ENCODE results near the gene SAMD7. TPM values are rescaled to one million over a fixed set of nuclear protein-coding genes. Genes with fewer than 3 reads are reported as not detected.

The SAMD7 gene
- total RNA-seq, 1 donor from 2014 or later, result not detected

- no peak for TF ChIP-seq CTCF (IDR thresholded peaks at IDR 0.05; ENCODE audit: insufficient read depth, low read length, poor library complexity, severe bottlenecking)
- H3K4me3 ChIP-seq (ENCODE audit: low read depth, low read length), result no peak overlapping the region
Observed at GRCh38 chr3:169913323-169913722, 2.0 kb downstream of the SAMD7 start.

DNA sequence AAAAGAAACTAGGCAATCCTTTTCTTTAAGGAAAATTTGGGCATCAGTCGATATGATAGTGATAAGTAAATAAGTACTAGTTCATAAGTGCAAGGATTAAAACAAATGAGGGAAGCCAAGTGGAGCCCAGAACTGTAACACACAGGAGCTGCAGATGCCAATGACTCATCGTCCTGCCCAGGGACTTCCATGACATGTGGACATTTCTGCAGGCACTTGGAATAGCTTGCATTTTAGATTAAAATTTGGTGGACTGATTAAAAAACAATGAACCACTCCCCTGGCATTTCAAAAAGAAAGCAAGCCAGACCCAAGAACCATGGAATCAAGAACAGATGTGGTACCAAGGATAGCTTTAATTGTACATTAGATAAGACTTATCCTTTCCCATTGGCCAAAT is 2.9 kb downstream of the SAMD7 start:
- Histone ChIP-seq H3K36me3 (ENCODE audit: control insufficient read depth, insufficient read depth, low read length) (no peaks in the 10 kb centered on the region), H3K4me3 (ENCODE audit: low read depth, low read length) (no peak overlapping the region), H3K27me3 (ENCODE audit: control insufficient read depth, insufficient read depth, low read length) (no peaks in the 10 kb centered on the region)
- DNase-seq (ENCODE audit: low read depth), result peak; percentile 9
- TF ChIP-seq CTCF (IDR thresholded peaks at IDR 0.05; ENCODE audit: insufficient read depth, low read length, poor library complexity, severe bottlenecking), result no peak

More at GRCh38 chr3:169913323-169913722, 2.0 kb downstream of the SAMD7 start:
- no peak for DNase-seq (ENCODE audit: low read depth)
- H3K27me3 ChIP-seq (ENCODE audit: control insufficient read depth, insufficient read depth, low read length), result no peaks in the 10 kb centered on the region
- H3K36me3 ChIP-seq (ENCODE audit: control insufficient read depth, insufficient read depth, low read length), result no peaks in the 10 kb centered on the region

GRCh38 chr3:169923189-169923588 is 11.8 kb downstream of the SAMD7 start:
- H3K36me3 ChIP-seq (ENCODE audit: control insufficient read depth, insufficient read depth, low read length), result no peaks in the 10 kb centered on the region
- no peak overlapping the region for H3K4me3 ChIP-seq (ENCODE audit: low read depth, low read length)
- DNase-seq (ENCODE audit: low read depth), result no peak
- no peak for TF ChIP-seq CTCF (IDR thresholded peaks at IDR 0.05; ENCODE audit: insufficient read depth, low read length, poor library complexity, severe bottlenecking)
- no peaks in the 10 kb centered on the region for H3K27me3 ChIP-seq (ENCODE audit: control insufficient read depth, insufficient read depth, low read length)

DNA sequence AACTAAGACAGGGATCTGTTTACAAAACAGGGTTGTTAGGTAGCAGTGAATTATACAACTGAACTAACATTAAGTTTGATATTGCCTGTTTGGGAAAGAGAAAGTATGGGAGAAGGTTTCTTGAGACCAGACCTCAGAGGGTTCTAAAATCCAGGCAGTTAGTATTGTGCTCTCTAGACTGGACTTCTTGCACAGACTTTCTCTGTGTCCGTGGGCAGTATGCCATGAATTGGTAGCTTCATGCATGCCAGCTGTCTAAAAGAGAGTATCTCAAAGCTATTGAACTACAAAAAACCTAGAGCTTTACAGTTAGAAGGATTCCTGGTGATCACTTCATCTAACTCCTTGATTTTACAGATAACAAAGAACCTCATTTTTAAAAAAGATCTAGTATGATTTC is 12.5 kb downstream of the SAMD7 start:
- TF ChIP-seq CTCF (IDR thresholded peaks at IDR 0.05; ENCODE audit: insufficient read depth, low read length, poor library complexity, severe bottlenecking), result no peak
- DNase-seq (ENCODE audit: low read depth), result no peak
- H3K4me3 ChIP-seq (ENCODE audit: low read depth, low read length), result no peak overlapping the region
- no peaks in the 10 kb centered on the region for H3K27me3 ChIP-seq (ENCODE audit: control insufficient read depth, insufficient read depth, low read length)
- no peaks in the 10 kb centered on the region for H3K36me3 ChIP-seq (ENCODE audit: control insufficient read depth, insufficient read depth, low read length)

GRCh38 chr3:169929830-169930519 is 18.6 kb downstream of the SAMD7 start:
- no peak for DNase-seq (ENCODE audit: low read depth)
- no peaks in the 10 kb centered on the region for H3K27me3 ChIP-seq (ENCODE audit: control insufficient read depth, insufficient read depth, low read length)
- no peaks in the 10 kb centered on the region for H3K36me3 ChIP-seq (ENCODE audit: control insufficient read depth, insufficient read depth, low read length)
- TF ChIP-seq CTCF (IDR thresholded peaks at IDR 0.05; ENCODE audit: insufficient read depth, low read length, poor library complexity, severe bottlenecking), result no peak
- no peak overlapping the region for H3K4me3 ChIP-seq (ENCODE audit: low read depth, low read length)

GRCh38 chr3:169930843-169931242 is 19.5 kb downstream of the SAMD7 start:
- no peak for DNase-seq (ENCODE audit: low read depth)
- H3K27me3 ChIP-seq (ENCODE audit: control insufficient read depth, insufficient read depth, low read length), result peaks cover 3% of the 10 kb centered on the region
- no peak for TF ChIP-seq CTCF (IDR thresholded peaks at IDR 0.05; ENCODE audit: insufficient read depth, low read length, poor library complexity, severe bottlenecking)
- no peak overlapping the region for H3K4me3 ChIP-seq (ENCODE audit: low read depth, low read length)
- no peaks in the 10 kb centered on the region for H3K36me3 ChIP-seq (ENCODE audit: control insufficient read depth, insufficient read depth, low read length)

Data from kidney epithelial cell (primary cell).